Measurements from ENCODE around the gene LHB.

Gene LHB

DNA sequence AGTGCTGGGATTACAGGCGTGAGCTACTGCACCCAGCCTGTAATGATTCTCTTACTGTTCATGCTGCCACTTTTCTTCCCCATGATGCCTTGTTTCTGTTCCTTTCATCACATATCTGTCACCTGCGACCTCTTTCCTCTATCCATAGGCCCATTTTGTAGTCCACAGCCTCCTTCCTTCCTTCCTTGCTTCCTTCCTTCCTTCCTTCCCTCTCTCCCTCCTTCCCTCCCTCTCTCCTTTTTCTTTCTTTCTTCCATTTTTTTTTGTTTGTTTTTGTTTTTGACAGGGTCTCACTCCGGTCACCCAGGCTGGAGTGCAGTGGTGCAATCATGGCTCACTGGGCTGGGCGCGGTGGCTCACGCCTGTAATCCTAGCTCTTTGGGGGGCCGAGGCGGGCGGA, 28.0 kb downstream of the LHB start:
- Histone ChIP-seq H3K4me1 (ENCODE audit: control insufficient read depth in 1 of 2, insufficient read depth in 2 of 2, low read length in 2 of 2) (peaks cover 5 to 21% of the 10 kb centered on the region in 2 donors), H3K36me3 (ENCODE audit: control insufficient read depth in 1 of 2, insufficient read depth in 2 of 2, low read length in 2 of 2) (peaks cover 8 to 42% of the 10 kb centered on the region in 2 donors)

DNA sequence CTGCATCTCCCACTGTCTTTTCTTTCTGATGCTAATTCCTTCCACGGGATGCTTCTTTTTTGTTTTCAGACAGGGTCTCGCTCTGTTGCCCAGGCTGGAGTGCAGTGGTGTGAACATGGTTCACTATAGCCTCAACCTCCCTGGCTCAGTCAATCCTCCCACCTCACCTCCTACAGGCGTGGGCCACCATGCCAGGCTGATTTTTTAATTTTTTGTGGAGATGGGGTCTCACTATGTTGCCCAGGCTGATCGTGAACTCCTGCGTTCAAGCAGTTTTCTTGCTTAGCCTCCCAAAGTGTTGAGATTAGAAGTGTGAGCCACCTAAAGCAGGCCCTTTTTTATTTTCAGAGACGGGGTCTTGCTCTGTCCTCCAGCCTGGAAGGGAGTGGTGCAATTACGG, 28.6 kb downstream of the LHB start:
- no peak overlapping the region for H3K4me3 ChIP-seq (ENCODE audit: low read depth in 1 of 2, low read length in 2 of 2)
- no peaks in the 10 kb centered on the region for H3K9me3 ChIP-seq (ENCODE audit: control insufficient read depth in 1 of 2, low read length in 2 of 2)
- H3K4me1 ChIP-seq (ENCODE audit: control insufficient read depth in 1 of 2, insufficient read depth in 2 of 2, low read length in 2 of 2) = peaks cover 5 to 20% of the 10 kb centered on the region in 2 donors
- peaks cover 8 to 47% of the 10 kb centered on the region in 2 donors for H3K36me3 ChIP-seq (ENCODE audit: control insufficient read depth in 1 of 2, insufficient read depth in 2 of 2, low read length in 2 of 2)
- H3K27ac ChIP-seq (ENCODE audit: low read length) = no peak overlapping the region
- H3K27me3 ChIP-seq (ENCODE audit: low read depth, low read length) = no peaks in the 10 kb centered on the region

More for the DNA sequence above, 28.0 kb downstream of the LHB start:
- Histone ChIP-seq H3K27ac (ENCODE audit: low read length) (no peak overlapping the region), H3K4me3 (ENCODE audit: low read depth in 1 of 2, low read length in 2 of 2) (no peak overlapping the region), H3K9me3 (ENCODE audit: control insufficient read depth in 1 of 2, low read length in 2 of 2) (no peaks in the 10 kb centered on the region), H3K27me3 (ENCODE audit: low read depth, low read length) (no peaks in the 10 kb centered on the region)

DNA sequence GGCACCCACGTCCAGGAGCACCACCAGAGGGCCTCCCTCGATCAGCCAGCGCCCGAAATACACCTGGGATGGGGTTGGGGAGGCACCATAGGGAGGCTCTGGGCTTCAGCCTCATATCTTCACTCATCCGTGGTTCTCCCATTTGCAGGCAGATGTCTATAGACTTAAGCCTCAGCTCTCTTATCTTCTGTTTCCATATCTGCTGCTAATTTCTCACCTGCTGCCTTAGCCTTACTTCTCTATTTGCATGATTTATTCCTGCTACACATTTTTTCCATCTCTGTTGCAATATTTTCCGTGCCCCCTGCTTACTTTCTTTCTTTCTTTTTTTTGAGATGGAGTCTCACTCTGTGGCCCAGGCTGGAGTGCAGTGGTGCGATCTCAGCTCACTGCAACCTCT, 29.6 kb downstream of the LHB start:
- peaks cover 5 to 20% of the 10 kb centered on the region in 2 donors for H3K4me1 ChIP-seq (ENCODE audit: control insufficient read depth in 1 of 2, insufficient read depth in 2 of 2, low read length in 2 of 2)
- H3K4me3 ChIP-seq (ENCODE audit: low read depth in 1 of 2, low read length in 2 of 2) = no peak overlapping the region
- no peaks in the 10 kb centered on the region for H3K27me3 ChIP-seq (ENCODE audit: low read depth, low read length)
- no peak overlapping the region for H3K27ac ChIP-seq (ENCODE audit: low read length)
- H3K9me3 ChIP-seq (ENCODE audit: control insufficient read depth in 1 of 2, low read length in 2 of 2) = no peaks in the 10 kb centered on the region
- peaks cover 12 to 54% of the 10 kb centered on the region in 2 donors for H3K36me3 ChIP-seq (ENCODE audit: control insufficient read depth in 1 of 2, insufficient read depth in 2 of 2, low read length in 2 of 2)

DNA sequence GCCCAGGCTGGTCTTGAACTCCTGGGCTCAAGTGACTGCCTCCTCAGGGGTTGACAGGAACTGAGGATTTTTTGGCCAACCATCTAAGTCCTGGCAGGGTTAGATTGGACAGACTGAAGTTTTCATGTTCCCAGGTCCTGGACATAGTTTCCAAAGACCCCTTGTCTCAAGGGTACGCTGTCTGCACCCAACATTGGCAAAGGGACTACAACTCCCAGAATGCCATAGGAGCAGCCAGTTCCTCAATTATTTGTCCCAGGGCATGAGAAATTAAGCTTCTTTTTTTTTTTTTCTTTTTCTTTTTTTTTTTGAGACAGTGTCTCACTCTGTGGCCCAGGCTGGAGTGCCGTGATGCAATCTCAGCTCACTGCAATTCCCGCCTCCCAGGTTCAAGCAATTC, 30.7 kb downstream of the LHB start:
- Histone ChIP-seq H3K4me3 (ENCODE audit: low read depth in 1 of 2, low read length in 2 of 2) (no peak overlapping the region), H3K4me1 (ENCODE audit: control insufficient read depth in 1 of 2, insufficient read depth in 2 of 2, low read length in 2 of 2) (peaks cover 0 to 11% of the 10 kb centered on the region in 2 donors), H3K27me3 (ENCODE audit: low read depth, low read length) (no peaks in the 10 kb centered on the region), H3K27ac (ENCODE audit: low read length) (no peak overlapping the region), H3K9me3 (ENCODE audit: control insufficient read depth in 1 of 2, low read length in 2 of 2) (no peaks in the 10 kb centered on the region), H3K36me3 (ENCODE audit: control insufficient read depth in 1 of 2, insufficient read depth in 2 of 2, low read length in 2 of 2) (peaks cover 12 to 65% of the 10 kb centered on the region in 2 donors)

- H3K27ac ChIP-seq (ENCODE audit: low read length) = no peak overlapping the region
- peaks cover 0 to 6% of the 10 kb centered on the region in 2 donors for H3K4me1 ChIP-seq (ENCODE audit: control insufficient read depth in 1 of 2, insufficient read depth in 2 of 2, low read length in 2 of 2)
- H3K36me3 ChIP-seq (ENCODE audit: control insufficient read depth in 1 of 2, insufficient read depth in 2 of 2, low read length in 2 of 2) = peaks cover 12 to 65% of the 10 kb centered on the region in 2 donors
- H3K27me3 ChIP-seq (ENCODE audit: low read depth, low read length) = no peaks in the 10 kb centered on the region
- H3K4me3 ChIP-seq (ENCODE audit: low read depth in 1 of 2, low read length in 2 of 2) = no peak overlapping the region
- no peaks in the 10 kb centered on the region for H3K9me3 ChIP-seq (ENCODE audit: control insufficient read depth in 1 of 2, low read length in 2 of 2)
These were observed 31.2 kb downstream of the LHB start for GRCh38 chr19:48985711-48986110.

GRCh38 chr19:48982280-48982679, 34.6 kb downstream of the LHB start:
- no peaks in the 10 kb centered on the region for H3K4me1 ChIP-seq (ENCODE audit: control insufficient read depth in 1 of 2, insufficient read depth in 2 of 2, low read length in 2 of 2)
- no peaks in the 10 kb centered on the region for H3K27me3 ChIP-seq (ENCODE audit: low read depth, low read length)
- no peak overlapping the region for H3K27ac ChIP-seq (ENCODE audit: low read length)
- H3K4me3 ChIP-seq (ENCODE audit: low read depth in 1 of 2, low read length in 2 of 2) = no peak overlapping the region
- H3K9me3 ChIP-seq (ENCODE audit: control insufficient read depth in 1 of 2, low read length in 2 of 2) = no peaks in the 10 kb centered on the region
- H3K36me3 ChIP-seq (ENCODE audit: control insufficient read depth in 1 of 2, insufficient read depth in 2 of 2, low read length in 2 of 2) = peaks cover 17 to 52% of the 10 kb centered on the region in 2 donors

DNA sequence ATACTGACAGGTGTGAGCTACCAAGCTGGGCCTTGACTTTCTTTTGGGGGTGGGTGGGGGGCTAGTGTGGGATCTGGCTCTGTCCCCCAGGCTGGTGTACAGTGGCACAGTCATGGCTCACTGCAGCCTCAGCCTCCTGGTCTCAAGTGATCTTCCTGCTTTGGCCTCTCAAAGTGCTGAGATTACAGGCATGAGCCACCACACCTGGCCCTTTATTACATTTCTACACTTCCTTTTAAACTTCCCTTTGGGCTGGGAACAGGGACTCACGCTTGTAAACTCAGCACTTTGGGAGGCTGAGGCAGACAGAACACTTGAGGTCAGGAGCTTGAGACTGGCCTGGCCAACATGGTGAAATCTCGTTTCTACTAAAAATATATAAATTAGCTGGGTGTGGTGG, 39.8 kb downstream of the LHB start:
- Histone ChIP-seq H3K27ac (ENCODE audit: low read length) (no peak overlapping the region), H3K9me3 (ENCODE audit: control insufficient read depth in 1 of 2, low read length in 2 of 2) (no peaks in the 10 kb centered on the region), H3K36me3 (ENCODE audit: control insufficient read depth in 1 of 2, insufficient read depth in 2 of 2, low read length in 2 of 2) (peaks cover 11 to 32% of the 10 kb centered on the region in 2 donors)

GRCh38 chr19:48975947-48976847, 40.7 kb downstream of the LHB start:
- no peaks in the 10 kb centered on the region for H3K9me3 ChIP-seq (ENCODE audit: control insufficient read depth in 1 of 2, low read length in 2 of 2)
- H3K4me3 ChIP-seq (ENCODE audit: low read depth in 1 of 2, low read length in 2 of 2) = no peak overlapping the region
- peaks cover 11 to 24% of the 10 kb centered on the region in 2 donors for H3K36me3 ChIP-seq (ENCODE audit: control insufficient read depth in 1 of 2, insufficient read depth in 2 of 2, low read length in 2 of 2)
- H3K27ac ChIP-seq (ENCODE audit: low read length) = no peak overlapping the region
- H3K4me1 ChIP-seq (ENCODE audit: control insufficient read depth in 1 of 2, insufficient read depth in 2 of 2, low read length in 2 of 2) = peaks cover 0 to under 1% of the 10 kb centered on the region in 2 donors
- no peaks in the 10 kb centered on the region for H3K27me3 ChIP-seq (ENCODE audit: low read depth, low read length)

More for the DNA sequence above, 39.8 kb downstream of the LHB start:
- H3K4me3 ChIP-seq (ENCODE audit: low read depth in 1 of 2, low read length in 2 of 2) = no peak overlapping the region
- H3K4me1 ChIP-seq (ENCODE audit: control insufficient read depth in 1 of 2, insufficient read depth in 2 of 2, low read length in 2 of 2) = no peaks in the 10 kb centered on the region
- no peaks in the 10 kb centered on the region for H3K27me3 ChIP-seq (ENCODE audit: low read depth, low read length)

GRCh38 chr19:48970923-48971395, 45.9 kb downstream of the LHB start:
- H3K36me3 ChIP-seq (ENCODE audit: control insufficient read depth in 1 of 2, insufficient read depth in 2 of 2, low read length in 2 of 2) = peaks cover 19 to 53% of the 10 kb centered on the region in 2 donors
- no peak overlapping the region for H3K27ac ChIP-seq (ENCODE audit: low read length)
- no peaks in the 10 kb centered on the region for H3K27me3 ChIP-seq (ENCODE audit: low read depth, low read length)
- peaks cover 4 to 37% of the 10 kb centered on the region in 2 donors for H3K4me1 ChIP-seq (ENCODE audit: control insufficient read depth in 1 of 2, insufficient read depth in 2 of 2, low read length in 2 of 2)
- H3K4me3 ChIP-seq (ENCODE audit: low read depth in 1 of 2, low read length in 2 of 2) = no peak overlapping the region
- H3K9me3 ChIP-seq (ENCODE audit: control insufficient read depth in 1 of 2, low read length in 2 of 2) = no peaks in the 10 kb centered on the region

GRCh38 chr19:48970139-48970766, 46.6 kb downstream of the LHB start:
- Histone ChIP-seq H3K36me3 (ENCODE audit: control insufficient read depth in 1 of 2, insufficient read depth in 2 of 2, low read length in 2 of 2) (peaks cover 19 to 54% of the 10 kb centered on the region in 2 donors), H3K4me1 (ENCODE audit: control insufficient read depth in 1 of 2, insufficient read depth in 2 of 2, low read length in 2 of 2) (peaks cover 4 to 37% of the 10 kb centered on the region in 2 donors)

More at GRCh38 chr19:48970139-48970766, 46.6 kb downstream of the LHB start:
- Histone ChIP-seq H3K9me3 (ENCODE audit: control insufficient read depth in 1 of 2, low read length in 2 of 2) (no peaks in the 10 kb centered on the region), H3K4me3 (ENCODE audit: low read depth in 1 of 2, low read length in 2 of 2) (no peak overlapping the region), H3K27me3 (ENCODE audit: low read depth, low read length) (no peaks in the 10 kb centered on the region), H3K27ac (ENCODE audit: low read length) (no peak overlapping the region)
